HG03457 (cell line): ENCODE data around the gene MICA.
"Not testable (repeated sequence)": the region's sequence is repeated elsewhere in the genome, so short reads cannot be mapped to it uniquely, and the experiment has no call there.

Source experiments
- ATAC-seq: cut with Tn5 transposase; IDR thresholded peaks from one replicate; pipeline ENCODE4 v1.9.1; 2021; ENCODE audit warnings: moderate number of reproducible peaks; ENCODE audit not compliant: unreplicated experiment

MICA gene

DNA sequence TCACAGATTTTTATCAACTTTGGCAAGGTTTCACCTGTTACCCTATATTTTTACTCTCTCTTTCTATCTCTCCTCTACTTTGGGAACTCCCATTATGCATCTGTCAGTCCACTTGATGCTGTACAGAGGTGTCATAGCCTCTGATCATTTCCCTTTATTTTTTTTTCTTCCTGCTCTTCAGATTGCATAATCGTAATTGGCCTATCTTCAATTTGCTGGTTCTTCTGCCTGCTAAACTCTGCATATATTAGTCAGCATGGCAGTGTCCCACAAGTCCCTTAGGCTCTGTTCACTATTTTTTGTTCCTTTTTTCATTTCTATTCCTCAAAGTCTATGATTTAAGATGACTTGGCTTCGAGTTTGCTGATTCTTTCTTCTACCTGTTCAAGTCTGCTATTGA is 49.9 kb downstream of the MICA start:
- ATAC-seq = no peak

DNA sequence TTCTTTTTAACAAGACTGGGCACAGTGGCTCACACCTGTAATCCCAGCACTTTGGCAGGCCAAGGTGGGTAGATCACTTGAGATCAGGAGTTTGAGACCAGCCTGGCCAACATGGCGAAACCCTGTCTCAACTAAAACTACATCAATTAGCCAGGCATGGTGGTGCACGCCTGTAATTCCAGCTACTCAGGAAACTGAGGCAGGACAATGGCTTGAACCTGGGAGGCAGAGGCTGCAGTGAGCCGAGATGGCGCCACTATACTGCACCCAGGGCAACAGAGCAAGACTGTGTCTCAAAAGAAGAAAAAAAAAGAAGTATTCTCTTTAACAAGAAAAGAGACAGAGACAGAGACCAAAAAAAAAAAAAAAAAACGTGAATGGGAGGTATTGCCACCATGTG is 56.5 kb downstream of the MICA start:
- not testable (repeated sequence) for ATAC-seq

DNA sequence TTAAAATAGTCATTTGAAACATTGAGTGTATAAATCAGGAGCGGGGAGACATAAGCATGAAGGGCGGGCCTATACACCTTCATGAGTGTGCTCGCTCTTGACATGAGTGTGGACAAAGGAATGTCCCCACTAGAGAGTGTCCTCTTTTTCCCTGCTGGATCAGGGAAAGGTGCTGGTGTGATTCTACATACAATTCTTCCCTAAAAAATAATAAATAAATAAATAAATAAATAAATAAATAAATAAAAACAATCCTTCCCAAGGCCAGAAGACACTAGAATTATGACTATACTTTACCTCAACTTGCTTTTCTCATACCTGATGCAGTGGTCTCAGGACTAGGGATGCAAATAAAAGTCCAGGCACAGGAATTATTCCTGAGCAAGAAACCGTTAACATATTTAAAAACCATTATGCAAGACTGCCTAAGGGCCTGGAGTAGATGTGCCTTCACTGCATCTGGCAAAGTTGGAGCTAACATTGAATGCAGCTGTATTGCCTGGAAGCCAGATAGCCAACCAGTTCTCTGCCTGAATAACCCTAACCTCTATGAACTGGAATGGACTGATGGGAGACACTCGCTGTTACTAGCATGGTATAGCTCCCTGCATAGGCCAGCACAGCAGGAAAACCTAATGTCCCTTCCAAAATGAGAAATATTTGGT is 57.1 kb downstream of the MICA start:
- ATAC-seq = no peak

DNA sequence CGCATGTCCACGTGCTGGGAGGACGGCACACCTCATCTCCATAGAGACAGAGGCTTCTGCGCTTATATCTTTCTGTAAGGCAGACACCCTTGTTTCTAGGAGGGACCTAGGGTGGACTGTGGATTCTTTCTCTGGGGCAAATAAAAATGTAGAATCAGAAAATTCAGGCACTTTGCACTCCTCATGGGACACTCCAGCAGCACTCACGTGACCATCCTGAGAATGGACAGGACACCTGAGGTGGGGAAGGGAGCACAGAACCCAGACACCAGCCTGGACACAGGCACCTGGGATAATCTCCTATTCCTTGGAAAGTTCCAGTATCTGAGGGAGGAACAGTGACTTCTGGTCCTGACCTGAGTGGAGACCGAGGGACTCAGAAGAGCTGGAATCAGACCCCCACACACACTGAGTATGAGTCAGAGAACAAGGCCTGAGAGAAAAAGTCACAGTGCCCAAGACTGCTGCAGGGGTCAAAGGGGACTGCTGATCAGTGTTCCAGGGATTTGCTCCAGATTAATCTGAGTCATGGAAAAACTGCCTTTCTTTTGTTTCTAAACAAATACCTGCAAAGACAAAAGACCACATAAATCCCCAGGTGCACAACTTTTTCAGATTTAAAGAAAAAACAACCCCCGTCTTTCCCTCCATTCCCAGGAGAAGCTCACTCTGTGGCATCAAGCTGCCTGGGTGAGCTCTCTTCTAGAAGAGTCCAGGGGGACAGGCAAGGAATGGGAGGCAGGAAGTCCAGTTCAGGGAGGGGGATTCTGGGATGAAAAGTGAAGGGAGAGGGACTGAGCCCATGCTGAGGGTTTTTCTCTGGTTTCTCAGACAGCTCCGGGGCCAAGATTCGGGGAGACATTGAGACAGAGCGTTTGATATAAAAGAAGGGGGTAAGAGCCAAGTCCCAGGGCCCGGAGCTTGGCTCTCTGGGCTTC is 58.9 kb downstream of the MICA start:
- ATAC-seq = no peak

DNA sequence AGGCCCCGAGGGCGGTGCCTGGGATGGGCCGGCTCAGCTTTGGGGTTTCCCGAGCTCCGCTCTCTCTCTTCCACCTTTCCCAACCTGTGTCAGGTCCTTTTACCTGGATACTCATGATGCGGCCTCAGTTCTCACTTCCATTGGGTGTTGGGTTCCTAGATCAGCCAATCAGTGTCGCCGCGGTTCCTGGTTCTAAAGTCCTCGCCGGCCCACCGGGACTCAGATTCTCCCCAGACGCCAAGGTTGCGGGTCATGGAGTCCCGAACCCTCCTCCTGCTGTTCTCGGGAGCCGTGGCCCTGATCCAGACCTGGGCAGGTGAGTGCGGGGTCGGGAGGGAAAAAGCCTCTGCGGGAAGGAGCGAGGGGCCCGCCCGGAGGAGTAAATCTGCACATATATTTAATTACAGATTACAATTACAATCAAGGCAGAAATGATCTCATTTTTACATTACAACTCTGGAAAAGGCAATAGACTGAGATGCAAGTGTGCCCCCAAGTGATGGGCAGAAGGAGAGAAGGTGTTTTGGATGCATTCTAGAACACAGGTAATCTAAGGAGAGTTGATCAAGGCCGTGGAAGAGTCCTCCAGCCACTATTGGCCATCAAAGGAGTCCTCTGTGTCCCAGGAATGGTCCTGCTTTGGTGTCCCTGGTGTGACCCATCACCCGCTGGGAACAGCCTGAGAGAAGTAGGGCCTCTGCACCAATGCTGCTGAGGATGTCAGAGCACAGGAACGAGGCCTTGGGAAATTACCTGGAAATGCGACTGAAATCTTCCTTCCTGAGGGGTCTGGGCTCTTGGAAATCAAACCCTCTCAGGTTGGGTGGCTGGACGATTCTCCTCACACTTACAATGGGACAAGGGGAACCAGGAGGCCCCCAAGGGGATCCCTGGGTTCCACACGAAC is 59.8 kb downstream of the MICA start:
- peak; percentile 71 for ATAC-seq

DNA sequence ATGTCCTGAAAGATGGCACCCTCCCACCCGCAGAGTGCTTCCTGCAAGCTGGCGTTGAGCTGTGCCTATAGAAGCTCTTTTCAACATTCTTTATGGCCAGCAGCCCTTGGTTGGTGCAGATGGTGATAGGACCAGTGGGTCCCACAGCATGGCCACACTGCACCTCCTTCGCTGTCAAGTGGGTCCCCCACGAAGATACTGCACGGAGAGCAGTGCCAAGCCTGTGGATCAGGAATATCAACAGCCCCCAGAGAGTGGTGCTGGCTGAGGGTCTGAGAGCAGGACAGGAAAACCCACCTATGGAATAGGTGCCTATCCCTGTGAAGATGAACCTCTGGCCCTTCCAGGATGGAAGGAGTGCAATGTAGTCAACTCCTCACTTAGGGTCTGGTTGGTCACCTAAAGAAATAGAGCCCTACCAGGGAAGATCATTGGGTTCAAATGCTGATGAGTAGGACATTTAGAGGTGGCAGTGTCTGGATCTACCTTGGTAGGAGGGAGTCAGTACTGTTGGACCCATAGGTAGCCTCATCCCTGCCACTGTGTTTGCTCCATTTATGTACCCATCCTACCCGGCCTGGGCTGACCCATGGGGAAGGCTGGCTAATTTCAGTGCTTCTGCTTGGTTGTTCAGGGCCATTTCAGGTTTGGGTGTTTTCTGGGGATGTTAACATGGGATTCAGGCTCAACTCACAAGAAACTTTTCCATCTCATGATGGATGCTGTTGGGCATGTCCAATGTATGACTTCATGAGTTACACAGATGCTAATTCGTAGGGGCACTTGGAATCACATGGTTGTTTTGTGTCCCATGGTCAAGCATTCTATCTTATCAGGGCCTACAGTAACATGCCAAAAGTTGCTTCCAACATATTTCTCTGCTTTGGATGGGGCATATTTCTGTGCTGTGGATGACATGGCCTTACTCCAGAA is 61.1 kb downstream of the MICA start:
- ATAC-seq = no peak
